GM18499 (cell line): Measurements from ENCODE around the gene SPATA1.
A peak's percentile ranks its signal among the peaks of the same experiment; 100 is the strongest.
"Not testable (repeated sequence)": the region's sequence is repeated elsewhere in the genome, so short reads cannot be mapped to it uniquely, and the experiment has no call there.

Experiments
- ATAC-seq: cut with Tn5 transposase; IDR thresholded peaks from one replicate; pipeline ENCODE4 v1.9.1; 2021; ENCODE audit warnings: moderate number of reproducible peaks; ENCODE audit not compliant: insufficient read depth, unreplicated experiment

The SPATA1 gene

DNA sequence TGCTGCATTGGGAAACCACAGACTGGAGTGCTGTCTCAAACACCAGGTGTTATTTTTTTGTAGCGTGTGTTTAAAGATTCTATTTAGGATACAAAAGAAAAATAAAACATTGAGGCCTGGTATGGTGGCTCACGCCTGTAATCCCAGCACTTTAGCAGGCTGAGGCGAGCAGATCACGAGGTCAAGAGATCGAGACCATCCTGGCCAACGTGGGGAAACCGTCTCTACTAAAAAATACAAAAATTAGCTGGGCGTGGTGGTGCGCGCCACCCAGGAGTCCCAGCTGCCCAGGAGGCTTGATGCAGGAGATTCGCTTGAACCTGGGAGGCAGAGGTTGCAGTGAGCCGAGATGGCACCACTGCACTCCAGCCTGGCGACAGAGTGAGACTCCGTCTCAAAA lies 1.7 kb downstream of the SPATA1 start:
- not testable (repeated sequence) for ATAC-seq

DNA sequence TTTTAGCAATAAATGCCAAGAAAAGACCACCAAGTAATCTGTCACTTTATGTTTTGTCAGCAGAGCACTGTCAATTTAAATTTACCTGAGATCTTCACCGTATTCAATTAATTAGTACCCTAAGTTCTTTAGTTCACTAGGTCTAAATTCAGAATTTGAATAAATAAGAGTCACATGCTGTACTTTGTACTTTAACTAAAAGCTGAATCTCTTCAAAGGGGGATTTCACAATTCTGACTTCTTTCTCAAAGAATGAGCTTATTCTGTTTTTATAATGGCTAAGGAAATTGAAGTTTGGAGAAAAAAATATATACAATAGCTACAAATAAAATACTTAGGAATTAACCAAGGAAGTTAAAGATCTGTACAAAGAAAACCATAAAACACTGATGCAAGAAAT lies 2.3 kb downstream of the SPATA1 start:
- ATAC-seq: no peak

DNA sequence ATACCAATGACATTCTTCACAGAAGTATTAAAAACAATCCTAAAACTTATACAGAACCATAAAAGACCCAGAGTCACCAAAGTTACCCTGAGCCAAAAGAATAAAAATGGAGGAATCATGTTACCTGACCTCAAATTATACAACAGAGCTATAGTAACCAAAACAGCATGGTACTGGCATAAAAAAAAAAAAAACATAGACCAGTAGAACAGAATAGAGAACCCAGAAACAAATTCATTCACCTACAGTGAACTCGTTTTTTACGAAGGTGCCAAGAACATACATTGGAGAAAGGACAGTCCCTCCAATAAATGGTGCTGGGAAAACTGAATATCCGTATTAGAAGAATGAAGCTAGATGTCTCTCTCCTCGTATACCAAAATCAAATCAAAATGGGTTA lies 2.8 kb downstream of the SPATA1 start:
- no peak for ATAC-seq

DNA sequence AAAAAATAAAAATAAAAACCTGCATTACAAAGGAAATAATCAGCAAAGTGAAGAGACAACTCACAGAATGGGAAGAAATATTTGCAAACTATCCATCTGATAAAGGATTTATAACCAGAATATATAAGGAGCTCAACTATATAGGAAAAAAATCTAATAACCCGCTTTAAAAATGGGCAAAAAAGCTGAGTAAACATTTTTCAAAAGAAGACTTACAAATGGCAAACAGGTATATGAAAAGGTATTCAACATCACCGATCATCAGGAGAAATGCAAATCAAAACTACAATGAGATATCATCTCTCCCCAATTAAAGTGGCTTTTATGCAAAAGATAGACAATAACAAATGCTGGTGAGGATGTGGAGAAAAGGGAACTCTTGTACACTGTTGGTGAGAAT lies 4.0 kb downstream of the SPATA1 start:
- no peak for ATAC-seq

DNA sequence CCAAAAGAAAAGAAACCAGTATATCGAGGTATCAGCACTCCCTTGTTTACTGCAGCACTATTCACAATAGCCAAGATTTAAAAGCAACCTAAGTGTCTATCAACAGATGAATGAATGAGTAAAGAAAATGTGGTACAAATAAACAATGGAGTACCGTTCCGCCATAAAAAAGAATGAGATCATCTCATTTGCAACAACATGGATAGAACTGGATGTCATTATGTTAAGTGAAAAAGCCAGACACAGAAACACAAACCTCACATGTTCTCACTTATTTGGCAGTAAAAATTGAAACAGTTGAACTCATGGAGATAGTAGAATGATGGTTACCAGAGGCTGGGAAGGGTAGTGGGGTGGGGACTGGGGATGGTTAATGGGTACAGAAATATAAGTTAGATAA lies 4.5 kb downstream of the SPATA1 start:
- no peak for ATAC-seq

DNA sequence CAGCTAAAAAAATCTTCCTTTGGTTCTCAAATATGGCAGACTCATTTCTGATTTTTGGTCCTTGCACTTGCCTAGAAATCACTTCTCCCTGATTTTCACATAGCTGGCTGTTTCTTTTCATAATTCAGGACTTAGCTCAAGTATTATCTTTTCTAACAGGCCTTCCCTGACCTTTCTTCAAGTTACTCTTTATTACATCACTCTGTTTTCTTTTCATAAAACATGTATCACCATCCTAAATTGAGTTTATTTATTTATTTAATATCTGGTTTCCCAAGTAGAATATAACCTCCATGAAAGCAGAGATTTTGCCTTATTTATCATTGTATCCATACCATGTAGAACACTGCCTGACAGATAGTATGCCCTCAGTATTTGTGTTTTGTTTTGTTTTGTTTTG lies 18.4 kb downstream of the SPATA1 start:
- ATAC-seq: no peak

DNA sequence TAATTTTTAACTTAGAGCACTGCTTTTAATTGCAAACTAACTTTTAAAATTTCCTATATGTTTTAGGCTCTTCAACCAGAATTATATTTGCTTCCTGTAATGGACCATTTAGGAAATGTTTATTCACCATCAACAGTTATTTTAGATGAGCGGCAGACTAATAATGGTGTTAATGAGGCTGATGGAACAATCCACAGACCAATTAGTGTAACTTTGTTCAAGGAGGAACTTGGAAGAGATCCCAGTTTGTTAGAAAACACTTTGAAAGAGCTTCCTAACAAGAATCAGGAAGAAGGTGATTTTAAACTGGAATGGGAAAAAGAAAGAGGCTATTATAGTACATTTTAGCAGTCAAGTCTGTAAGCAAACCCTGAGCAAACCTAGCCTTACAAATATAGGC lies 19.6 kb downstream of the SPATA1 start:
- no peak for ATAC-seq

DNA sequence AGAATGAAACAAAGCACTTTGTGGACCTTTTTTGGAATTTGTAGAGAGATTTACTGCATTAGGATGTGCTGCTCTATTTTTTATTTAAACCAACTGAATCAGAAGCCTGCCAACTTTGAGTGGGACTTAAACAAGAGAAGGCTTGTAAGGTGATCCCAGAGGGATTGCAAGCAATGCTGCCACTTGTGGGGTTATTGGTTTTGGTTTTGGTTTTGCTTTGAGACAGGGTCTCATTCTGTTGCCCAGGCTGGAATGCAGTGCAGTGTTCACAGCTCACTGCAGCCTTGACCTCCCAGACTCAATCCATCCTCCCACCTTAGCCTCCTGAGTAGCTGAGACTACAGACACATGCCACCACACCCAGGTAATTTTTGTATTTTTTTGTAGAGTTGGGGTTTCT lies 32.4 kb downstream of the SPATA1 start:
- no peak for ATAC-seq

DNA sequence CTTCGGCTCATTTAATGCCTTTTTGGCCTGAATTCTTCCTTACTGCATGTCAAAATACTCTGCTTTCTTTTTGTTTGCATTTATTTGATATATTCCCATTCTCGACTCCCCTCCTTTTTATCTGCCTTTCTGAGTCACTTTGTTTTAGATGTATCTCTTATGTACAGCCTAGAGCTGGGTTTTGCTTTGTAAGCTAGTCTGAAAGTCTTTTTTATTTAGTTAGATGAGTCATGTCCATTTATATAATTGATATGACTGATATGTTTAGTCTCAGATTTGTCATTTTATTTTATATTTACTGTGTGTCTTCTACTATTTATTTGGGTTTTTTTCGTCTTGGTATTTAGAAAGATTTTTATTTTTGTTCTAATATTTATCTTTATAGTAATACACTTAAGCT lies 33.8 kb downstream of the SPATA1 start:
- ATAC-seq: no peak

DNA sequence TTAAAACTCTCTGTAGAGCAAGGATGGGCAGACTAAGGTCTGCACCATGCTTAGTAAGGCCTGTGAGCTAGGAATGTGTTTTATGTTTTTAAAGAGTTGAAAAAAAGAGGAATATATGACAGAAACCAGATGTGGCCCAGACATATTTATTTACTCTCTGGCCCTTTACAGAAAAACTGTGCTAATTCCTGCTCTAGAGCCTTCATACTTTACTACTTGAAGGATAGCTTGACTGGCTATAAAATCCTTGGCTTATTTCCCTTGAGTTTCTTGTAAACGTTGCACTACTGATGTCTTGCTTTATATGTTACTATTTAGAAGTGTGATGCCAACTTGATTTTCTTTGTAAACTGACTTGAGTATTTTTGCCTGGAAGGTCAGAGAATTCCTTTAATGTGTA lies 34.6 kb downstream of the SPATA1 start:
- no peak for ATAC-seq

DNA sequence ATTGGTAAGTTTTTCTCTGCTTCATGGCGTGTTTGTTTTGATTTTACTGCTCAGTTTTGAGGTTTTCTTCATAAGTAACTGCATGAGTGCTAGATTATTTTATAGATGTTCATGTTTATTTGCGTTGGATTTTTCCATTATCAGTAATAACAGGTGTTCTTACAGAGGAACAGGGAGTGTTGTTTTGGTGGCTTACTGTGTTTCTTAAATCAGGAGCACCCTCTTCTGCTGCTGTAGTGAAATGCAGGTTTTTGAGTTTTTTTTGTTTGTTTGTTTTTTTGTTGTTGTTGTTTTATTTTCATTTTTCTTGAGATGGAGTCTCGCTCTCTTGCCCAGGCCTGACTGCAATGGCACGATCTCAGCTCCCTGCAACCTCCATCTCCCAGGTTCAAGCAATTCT lies 35.5 kb downstream of the SPATA1 start:
- no peak for ATAC-seq

DNA sequence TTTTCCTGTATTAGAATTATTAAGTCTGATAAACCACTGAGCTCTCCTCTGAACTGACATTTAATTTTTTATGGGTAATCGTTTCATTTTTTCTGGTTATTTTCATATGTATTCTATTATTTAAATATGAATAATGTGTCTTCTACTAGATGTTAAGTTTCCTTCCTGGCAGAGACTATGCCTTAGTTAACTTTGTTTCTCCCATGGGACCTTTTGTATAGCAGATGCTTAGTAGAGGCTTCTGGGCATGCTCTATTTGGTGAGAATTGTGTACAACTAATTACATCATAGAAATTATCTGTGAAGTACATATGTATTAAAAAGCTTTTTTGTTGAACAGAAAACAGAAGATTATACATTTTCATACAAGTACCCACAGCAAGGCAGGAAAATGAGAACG lies 44.6 kb downstream of the SPATA1 start:
- ATAC-seq: no peak

DNA sequence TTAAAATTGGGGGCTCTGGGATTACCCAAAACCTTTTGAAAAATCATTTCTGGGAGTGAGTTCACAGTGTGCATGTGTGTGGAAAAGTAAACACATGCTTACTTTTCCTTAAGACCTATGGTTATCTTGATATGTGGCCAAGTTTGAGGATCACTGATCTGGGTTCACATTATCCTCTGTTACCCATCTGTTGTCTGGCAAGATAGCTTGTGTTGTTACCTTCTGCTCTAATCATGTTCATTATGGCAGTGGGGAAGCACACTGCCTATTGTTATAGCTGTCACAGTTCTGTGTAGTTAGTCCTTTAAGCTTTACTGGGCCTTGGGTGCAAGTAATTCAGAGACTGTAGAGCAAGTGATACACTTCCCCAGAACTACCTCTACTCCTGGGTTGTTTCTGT lies 63.0 kb downstream of the SPATA1 start:
- ATAC-seq: no peak

DNA sequence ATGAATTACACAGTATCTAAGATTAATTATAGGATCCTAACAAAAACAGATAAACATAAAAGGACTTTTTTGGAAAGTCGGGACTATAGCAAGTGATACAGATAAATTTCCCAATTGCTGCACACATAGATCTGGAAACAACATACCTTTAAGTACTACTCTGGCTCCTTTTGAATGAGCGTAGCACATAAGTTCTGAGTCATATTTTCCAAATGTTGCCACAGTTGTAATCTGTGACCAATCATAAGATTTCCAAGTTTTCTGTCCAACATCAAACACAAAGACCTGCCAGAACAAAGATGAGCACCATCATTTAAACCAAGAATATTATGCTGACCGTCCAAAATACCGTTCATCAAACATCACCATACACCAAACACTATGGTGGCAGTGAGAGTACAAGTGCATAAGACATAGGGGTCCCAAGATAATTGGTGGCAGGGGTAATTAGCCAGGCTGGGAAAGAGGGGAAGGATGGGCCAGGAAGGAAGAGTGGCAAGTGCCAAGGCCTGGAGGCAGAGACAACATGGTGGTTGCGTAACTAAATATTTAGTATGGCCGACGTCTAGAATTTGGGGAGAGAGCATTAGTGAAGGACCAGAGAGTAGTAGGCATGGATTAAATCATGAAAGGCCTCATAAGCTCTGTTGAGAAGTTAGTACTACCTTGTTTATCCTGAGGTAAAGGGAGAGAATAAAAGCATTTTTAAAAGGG lies 64.4 kb downstream of the SPATA1 start:
- ATAC-seq: no peak

DNA sequence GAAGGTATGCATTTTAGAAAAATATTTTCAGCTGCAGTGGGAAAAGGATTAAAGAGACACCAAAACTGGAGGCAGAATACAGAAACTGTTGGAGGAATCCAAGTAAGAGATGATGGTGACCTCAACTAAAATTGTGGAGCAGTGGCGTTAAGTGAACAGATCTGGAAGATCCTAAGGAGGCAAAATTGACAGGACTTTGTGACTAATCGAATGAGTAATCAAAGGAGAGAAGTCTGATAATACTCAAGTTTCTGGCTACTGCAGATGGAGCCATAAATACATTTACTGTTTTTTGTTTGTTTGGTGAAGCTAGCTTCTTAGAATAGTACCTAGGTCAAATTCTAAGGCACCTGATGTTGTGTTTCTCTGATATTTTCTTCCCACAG lies 65.0 kb downstream of the SPATA1 start:
- ATAC-seq: no peak

DNA sequence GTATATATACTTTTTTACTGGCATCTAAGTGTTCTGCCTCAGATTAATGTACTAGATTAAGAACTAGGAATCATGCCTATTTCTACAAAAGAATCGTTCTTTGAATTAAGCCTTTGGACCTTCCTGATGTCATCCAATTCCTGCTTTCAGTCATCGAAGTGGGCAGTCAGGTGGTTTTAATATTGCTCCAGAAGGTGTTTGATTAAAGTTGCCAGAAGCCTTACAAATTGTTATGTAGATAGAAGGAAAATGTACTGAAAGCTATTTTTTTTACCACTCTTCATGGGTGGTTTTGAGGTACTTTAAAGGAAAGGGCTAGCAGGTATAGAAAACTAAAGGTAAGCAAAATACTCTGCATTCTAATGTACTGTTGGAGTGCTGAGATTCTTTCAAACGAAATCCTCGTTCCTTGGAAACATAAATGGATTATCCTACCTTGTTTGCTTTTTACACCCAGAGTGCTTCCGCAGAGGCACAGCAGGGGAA lies 67.3 kb downstream of the SPATA1 start:
- no peak for ATAC-seq

DNA sequence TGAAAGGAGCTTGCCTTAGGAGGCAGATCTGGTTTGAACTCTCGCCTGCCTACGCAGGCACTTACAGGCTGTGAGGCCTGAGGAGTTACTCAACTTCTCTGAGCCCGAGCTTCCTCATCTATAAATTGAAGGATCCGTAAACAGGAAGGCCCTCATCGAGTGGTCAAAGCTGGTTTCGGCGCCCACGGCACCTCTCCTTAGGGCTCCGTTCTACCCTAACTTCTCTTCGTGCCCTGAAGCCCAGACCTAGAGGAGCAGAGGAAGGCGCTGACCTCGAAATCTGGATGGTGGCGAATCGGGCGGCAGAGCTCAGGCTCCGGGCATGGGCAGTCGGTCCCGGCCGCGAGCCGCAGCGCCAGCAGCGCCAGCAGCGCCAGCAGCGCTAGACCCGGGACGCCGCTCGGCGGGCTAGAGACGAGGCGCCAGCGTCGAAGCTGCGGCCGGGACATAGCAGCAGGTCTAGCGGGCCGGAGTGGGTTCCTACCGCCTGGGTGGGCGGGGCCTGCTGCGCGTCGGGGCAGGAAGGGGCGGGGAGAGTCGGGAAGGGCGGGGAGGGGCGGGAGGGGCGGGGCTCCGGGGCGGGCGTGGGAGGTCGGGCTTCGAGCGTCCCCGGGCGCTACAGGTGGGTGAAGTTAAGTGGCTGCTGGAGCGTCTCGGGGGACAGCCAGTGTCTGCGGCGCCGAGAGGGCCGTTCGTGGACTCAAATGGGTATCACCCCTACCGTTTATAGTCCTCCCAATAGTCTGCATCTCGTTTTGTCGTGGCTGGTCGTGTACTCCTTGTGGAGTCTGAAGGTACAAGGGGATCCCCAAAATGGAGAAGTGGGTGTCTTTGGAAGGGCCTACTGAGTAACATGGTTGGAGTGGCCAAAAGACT lies 68.0 kb downstream of the SPATA1 start, which contains the start of gene CTBS:
TSS of gene CTBS (minus strand) at position 474 of the 876 bp plus-strand sequence. CDS start at position 449, 25 bp downstream.
- ATAC-seq: peak; percentile 45

DNA sequence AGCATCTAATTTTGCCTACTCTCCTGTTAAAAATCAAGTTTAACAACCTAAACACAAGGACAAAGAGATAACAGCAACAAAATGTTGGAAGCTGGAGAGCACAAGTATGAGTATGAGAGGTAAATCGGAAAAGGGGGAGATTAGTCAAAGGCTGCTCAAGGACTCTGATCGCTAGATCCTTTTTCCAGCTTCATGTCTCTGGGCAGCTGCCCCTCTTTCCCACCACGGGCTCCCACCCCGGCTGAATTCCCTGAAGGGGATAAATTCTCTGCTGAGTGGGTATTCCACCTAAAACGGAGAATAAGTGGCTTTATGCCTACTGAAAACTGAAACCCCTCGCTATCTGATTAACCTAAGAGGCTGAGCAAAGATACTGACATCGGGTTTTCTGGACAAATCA lies 68.8 kb downstream of the SPATA1 start:
- no peak for ATAC-seq

DNA sequence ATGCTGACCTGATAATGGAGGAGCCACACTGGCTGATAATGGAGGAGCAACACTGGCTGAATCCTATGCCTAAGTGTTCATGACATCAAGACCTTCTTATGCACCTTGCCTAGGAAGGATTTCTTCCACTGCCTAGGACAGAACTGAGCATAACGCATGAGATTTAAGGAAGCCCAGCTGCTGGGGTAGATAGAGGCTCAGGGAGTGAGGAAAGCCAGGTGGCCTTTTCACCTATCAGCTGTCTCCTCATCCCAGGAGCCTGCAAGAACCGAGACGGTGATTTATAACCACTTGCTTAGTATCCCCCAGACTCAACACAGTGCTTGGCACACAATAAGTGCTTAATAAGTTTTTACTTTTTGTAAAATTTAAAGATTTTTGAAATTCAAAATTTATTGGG lies 75.5 kb downstream of the SPATA1 start:
- no peak for ATAC-seq

DNA sequence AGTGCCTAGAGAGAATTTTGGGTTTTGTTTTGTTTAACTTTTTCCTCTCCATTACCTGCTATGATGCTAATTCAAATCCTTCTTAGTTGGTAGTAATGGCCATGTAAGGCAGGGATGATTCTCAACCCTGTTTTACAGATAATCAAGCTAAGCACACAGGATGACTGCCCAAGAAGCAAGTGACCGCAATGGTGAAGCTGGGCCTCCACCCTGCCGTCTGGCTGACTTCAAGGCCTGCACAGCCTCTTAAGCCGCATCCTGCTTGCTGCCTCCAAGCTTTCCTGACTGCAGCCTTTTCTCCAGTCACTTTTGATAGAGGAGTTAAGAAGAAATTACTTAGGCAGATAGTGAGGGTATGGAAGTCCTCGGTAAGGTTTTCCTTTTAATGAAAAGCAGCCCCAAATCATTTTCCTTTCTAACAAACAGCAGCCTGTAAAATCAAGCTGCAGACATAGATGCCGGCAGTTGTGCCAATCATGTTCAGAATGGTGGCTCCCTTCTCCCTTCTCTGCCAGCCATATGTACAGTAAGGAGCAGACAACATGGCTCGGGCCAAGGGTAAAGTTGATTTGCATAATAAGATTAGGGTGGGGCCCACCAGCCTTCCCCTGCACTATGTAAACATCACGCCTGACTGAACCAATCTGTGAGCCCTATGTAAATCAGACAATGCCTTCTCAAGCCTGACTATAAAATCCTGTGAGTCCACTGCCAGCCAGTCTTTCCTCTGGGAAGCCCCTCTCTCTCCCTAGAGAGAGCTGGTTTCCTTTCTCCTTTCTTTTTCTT lies 76.8 kb downstream of the SPATA1 start:
- no peak for ATAC-seq

DNA sequence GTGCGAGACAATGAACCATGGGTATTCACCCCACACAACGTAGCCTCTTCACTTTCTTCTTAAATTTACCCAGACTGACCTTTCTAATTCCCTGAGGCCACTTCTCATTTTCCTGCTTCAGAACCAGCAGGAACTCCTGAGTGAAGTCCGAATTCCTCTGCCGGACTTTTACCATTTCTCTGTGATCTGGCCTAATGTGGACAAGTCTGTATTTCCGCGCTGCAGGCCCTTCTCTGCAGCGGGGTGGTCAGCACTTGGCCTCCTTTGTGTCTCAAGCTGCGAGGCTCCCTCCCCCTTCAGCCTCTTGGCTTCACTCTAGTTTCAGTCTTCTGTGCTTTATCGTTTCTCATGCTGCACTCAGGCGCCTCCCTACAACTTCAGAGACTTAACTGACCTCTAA lies 77.5 kb downstream of the SPATA1 start:
- ATAC-seq: no peak
